K562 (cell line): ENCODE measurements around the gene TMEM164. TPM values are rescaled to one million over a fixed set of nuclear protein-coding genes. Genes with fewer than 3 reads are reported as not detected.

ENCODE experiments used
- CBFA2T2 ChIP-seq: fragments of 450-650 bp; conservative IDR thresholded peaks from 2 replicates; pipeline ENCODE4 v1.6.1; 2017; ENCODE audit warnings: mild to moderate bottlenecking
- CBFA2T3 ChIP-seq: fragments of 450-650 bp; IDR thresholded peaks from 2 replicates; pipeline ENCODE4 v1.6.1; 2017
- DMBX1 ChIP-seq: fragments of 250-450 bp; sonication (Bioruptor Pico); IDR thresholded peaks from 2 replicates; pipeline ENCODE4 v1.8.0; 2022; ENCODE audit warnings: inconsistent platforms, mild to moderate bottlenecking, moderate library complexity, borderline replicate concordance
- MAFK ChIP-seq: IDR thresholded peaks from 2 replicates; pipeline ENCODE4 v1.6.1; 2011; ENCODE audit warnings: low read length, improper control_type of control experiment
- MEIS2 ChIP-seq: fragments of 450-650 bp; IDR thresholded peaks from 2 replicates; pipeline ENCODE4 v1.6.1; 2014; ENCODE audit warnings: mild to moderate bottlenecking; ENCODE audit not compliant: partially characterized antibody
- RCOR1 ChIP-seq, 2 experiments: IDR thresholded peaks; 2 replicates each; pipeline ENCODE4 v1.6.1; 2012; ENCODE audit warnings: low read depth in 2 of 2, low read length in 2 of 2, borderline replicate concordance in 1 of 2, improper control_type of control experiment in 1 of 2
- SMAD4 ChIP-seq: fragments of 250-450 bp; sonication (Bioruptor Pico); conservative IDR thresholded peaks from 2 replicates; pipeline ENCODE4 v1.8.0; 2021; ENCODE audit warnings: inconsistent platforms, mild to moderate bottlenecking, moderate library complexity
- SMARCA4 ChIP-seq: fragments of 450-650 bp; IDR thresholded peaks from 2 replicates; pipeline ENCODE4 v1.6.1; 2016
- TAL1 ChIP-seq: fragments of 450-650 bp; IDR thresholded peaks from 2 replicates; pipeline ENCODE4 v1.6.1; 2016; ENCODE audit warnings: mild to moderate bottlenecking
- TCF3 ChIP-seq: sonication (generic); formaldehyde crosslinking; IDR thresholded peaks from 2 replicates; pipeline ENCODE4 v1.4.0; 2020; ENCODE audit warnings: mild to moderate bottlenecking, missing genetic modification reagents
- TEAD4 ChIP-seq, 2 experiments: sonication (generic) in 1 of 2; formaldehyde crosslinking in 1 of 2; IDR thresholded peaks; 2 replicates each; pipeline versions ENCODE4 v1.6.1 to v1.8.0; 2012 to 2022; ENCODE audit warnings: borderline replicate concordance in 1 of 2, inconsistent platforms in 1 of 2, low read length in 1 of 2, mild to moderate bottlenecking in 1 of 2, missing genetic modification reagents in 1 of 2
- polyA plus RNA-seq, 8 experiments: library from polyadenylated mRNA; depleted of rRNA in 4 of 8; stranded (reverse) in 5 of 8; unstranded in 3 of 8; fragments of >200 nt; fragmentation: Nextera tagmentation in 2 of 8; fragmentation: Illumina TruSeq in 1 of 8; extraction: Ambion mirVana in 2 of 8; extraction: Trizol in 1 of 8; gene quantifications; 2 replicates each; pipeline versions ENCODE4 v1.2.1 to v1.2.3, GENCODE V29; 2011 to 2014; ENCODE audit warnings: inconsistent platforms in 1 of 8, missing spikeins in 1 of 8
- total RNA-seq, 7 experiments: library from RNA; depleted of rRNA in 6 of 7; stranded (reverse); fragments of >200 nt in 6 of 7; fragmentation: Illumina TruSeq in 2 of 7; extraction: Trizol in 2 of 7; gene quantifications; 2 replicates each; pipeline versions ENCODE4 v1.2.1 to v1.2.3, GENCODE V29; 2011 to 2021; ENCODE audit warnings: low replicate concordance in 1 of 7
- TF ChIP-seq, protein P1 (sequence below): fragments of 450-650 bp; formaldehyde crosslinking; IDR thresholded peaks from 2 replicates; pipeline ENCODE4 v1.4.0; 2022; ENCODE audit warnings: missing genetic modification characterization
- TF ChIP-seq, protein P2 (sequence below): fragments of 250-450 bp; sonication (Bioruptor Pico); IDR thresholded peaks from 2 replicates; pipeline ENCODE4 v1.8.0; 2022; ENCODE audit warnings: inconsistent platforms, mild to moderate bottlenecking, moderate library complexity, borderline replicate concordance
- TF ChIP-seq, protein P3 (sequence below): fragments of 450-650 bp; IDR thresholded peaks from 2 replicates; pipeline ENCODE4 v1.6.1; 2016; ENCODE audit warnings: low read depth, mild to moderate bottlenecking, moderate library complexity

Gene TMEM164
- total and polyA plus RNA-seq, 9 of the 15 experiments (the other 6 are each of a cell fraction or from before 2014, with no cell fraction given) = 2.4 to 57.3 (median 23.1) TPM

DNA sequence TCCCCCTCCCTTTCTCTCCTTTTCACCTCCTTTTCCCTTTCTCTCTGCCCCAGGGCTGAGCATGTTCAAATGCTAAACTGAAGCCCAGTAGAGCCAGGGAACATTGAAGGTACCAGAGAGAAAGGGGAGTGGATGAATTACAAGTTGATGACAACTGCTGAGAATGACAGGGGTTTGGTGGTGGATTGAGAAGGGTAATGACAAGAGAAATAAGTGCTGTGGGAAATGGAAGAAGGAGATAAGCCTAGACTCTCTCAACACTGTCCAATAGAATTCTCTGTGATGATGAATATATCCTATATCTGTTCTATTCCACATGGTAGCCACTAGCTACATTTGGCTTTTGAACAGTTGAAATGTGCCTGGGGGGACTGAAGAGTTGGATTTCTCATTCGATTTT, 154.5 kb downstream of the TMEM164 start (continued):
- TF ChIP-seq TEAD4 (IDR thresholded peaks at IDR 0.05; ENCODE audit: low read length) (peak; percentile 74), TEAD4 (CRISPR knock-in tag; IDR thresholded peaks at IDR 0.05; ENCODE audit: borderline replicate concordance) (no peak), SMAD4 (CRISPR knock-in tag) (peak; percentile 59), RCOR1 (IDR thresholded peaks at IDR 0.05; ENCODE audit: borderline replicate concordance in 1 of 2, low read depth in 2 of 2, low read length in 2 of 2) (peak in 1 of 2 experiments; percentile 56; a peak in 1 of 4 replicates), SMARCA4 (peak; percentile 45; the same call in 1 of the 2 replicates), TCF3 (CRISPR knock-in tag) (peak; percentile 80), DMBX1 (peak; percentile 34; the same call in 1 of the 2 replicates), MEIS2 (peak; percentile 94), MAFK (no peak), CBFA2T2 (peak; percentile 53), CBFA2T3 (peak; percentile 78), TAL1 (peak; percentile 66)
- TF ChIP-seq, protein P1, sequence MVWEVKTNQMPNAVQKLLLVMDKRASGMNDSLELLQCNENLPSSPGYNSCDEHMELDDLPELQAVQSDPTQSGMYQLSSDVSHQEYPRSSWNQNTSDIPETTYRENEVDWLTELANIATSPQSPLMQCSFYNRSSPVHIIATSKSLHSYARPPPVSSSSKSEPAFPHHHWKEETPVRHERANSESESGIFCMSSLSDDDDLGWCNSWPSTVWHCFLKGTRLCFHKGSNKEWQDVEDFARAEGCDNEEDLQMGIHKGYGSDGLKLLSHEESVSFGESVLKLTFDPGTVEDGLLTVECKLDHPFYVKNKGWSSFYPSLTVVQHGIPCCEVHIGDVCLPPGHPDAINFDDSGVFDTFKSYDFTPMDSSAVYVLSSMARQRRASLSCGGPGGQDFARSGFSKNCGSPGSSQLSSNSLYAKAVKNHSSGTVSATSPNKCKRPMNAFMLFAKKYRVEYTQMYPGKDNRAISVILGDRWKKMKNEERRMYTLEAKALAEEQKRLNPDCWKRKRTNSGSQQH (CRISPR knock-in tag) = 0 out of 2 replicates have a peak, but pooled peaks have one; percentile 27
- TF ChIP-seq, protein P2, sequence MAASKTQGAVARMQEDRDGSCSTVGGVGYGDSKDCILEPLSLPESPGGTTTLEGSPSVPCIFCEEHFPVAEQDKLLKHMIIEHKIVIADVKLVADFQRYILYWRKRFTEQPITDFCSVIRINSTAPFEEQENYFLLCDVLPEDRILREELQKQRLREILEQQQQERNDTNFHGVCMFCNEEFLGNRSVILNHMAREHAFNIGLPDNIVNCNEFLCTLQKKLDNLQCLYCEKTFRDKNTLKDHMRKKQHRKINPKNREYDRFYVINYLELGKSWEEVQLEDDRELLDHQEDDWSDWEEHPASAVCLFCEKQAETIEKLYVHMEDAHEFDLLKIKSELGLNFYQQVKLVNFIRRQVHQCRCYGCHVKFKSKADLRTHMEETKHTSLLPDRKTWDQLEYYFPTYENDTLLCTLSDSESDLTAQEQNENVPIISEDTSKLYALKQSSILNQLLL (CRISPR knock-in tag) = no peak
- TF ChIP-seq, protein P3, sequence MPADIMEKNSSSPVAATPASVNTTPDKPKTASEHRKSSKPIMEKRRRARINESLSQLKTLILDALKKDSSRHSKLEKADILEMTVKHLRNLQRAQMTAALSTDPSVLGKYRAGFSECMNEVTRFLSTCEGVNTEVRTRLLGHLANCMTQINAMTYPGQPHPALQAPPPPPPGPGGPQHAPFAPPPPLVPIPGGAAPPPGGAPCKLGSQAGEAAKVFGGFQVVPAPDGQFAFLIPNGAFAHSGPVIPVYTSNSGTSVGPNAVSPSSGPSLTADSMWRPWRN = peak; percentile 59; the same call in 1 of the 2 replicates
